Measurements from ENCODE around the gene OSBPL2.
A peak's percentile ranks its signal among the peaks of the same experiment; 100 is the strongest.

OSBPL2 gene

GRCh38 chr20:62281161-62281933, 43.0 kb downstream of the OSBPL2 start:
- WGBS (ENCODE audit: extremely low coverage, insufficient coverage, insufficient read length) = no CpG with 5 or more reads among the region's 31 CpGs
- H2BK5ac ChIP-seq (ENCODE audit: low read depth, low read length, poor library complexity) = no peak overlapping the region
- H3K4me2 ChIP-seq (ENCODE audit: low read length) = no peak overlapping the region
- no peak overlapping the region for H4K91ac ChIP-seq (ENCODE audit: low read depth, low read length)
- no peak overlapping the region for H4K8ac ChIP-seq (ENCODE audit: low read depth, low read length)
- H3K36me3 ChIP-seq (ENCODE audit: control insufficient read depth in 1 of 2, insufficient read depth in 2 of 2, low read length in 2 of 2) = peaks cover 52 to 62% of the 10 kb centered on the region in 2 experiments
- no peak overlapping the region for H3K23ac ChIP-seq (ENCODE audit: low read length)
- H3K79me1 ChIP-seq (ENCODE audit: low read length) = no peaks in the 10 kb centered on the region
- H3K27me3 ChIP-seq (ENCODE audit: insufficient read depth, low read length) = no peaks in the 10 kb centered on the region
- H2BK12ac ChIP-seq (ENCODE audit: low read length) = no peak overlapping the region
- no peak overlapping the region for H3K4ac ChIP-seq (ENCODE audit: low read depth, low read length)
- no peak overlapping the region for H3K27ac ChIP-seq (ENCODE audit: low read depth, low read length)
- DNase-seq = no peak
- no peak overlapping the region for H3K14ac ChIP-seq (ENCODE audit: low read length)
- H2BK120ac ChIP-seq (ENCODE audit: insufficient read depth, low read length, poor library complexity) = no peak overlapping the region
- H4K12ac ChIP-seq (ENCODE audit: low read depth, low read length) = no peak overlapping the region
- H3K4me3 ChIP-seq (ENCODE audit: low read depth, low read length) = no peak overlapping the region
- no peak overlapping the region for H3K18ac ChIP-seq (ENCODE audit: low read length)
- H2AFZ ChIP-seq (ENCODE audit: insufficient read depth, low read length, poor library complexity) = no peak overlapping the region
- H3K79me2 ChIP-seq (ENCODE audit: control insufficient read depth, insufficient read depth, low read length, poor library complexity) = peaks cover 2% of the 10 kb centered on the region
- H2AK5ac ChIP-seq (ENCODE audit: low read length) = no peak overlapping the region
- H3K9me3 ChIP-seq (ENCODE audit: insufficient read depth, low read depth, low read length) = peaks cover 5% of the 10 kb centered on the region
- H3K9ac ChIP-seq (ENCODE audit: low read length) = no peak overlapping the region
- peaks cover 13 to 21% of the 10 kb centered on the region in 2 experiments for H3K4me1 ChIP-seq (ENCODE audit: control insufficient read depth in 1 of 2, insufficient read depth in 2 of 2, low read length in 2 of 2)

GRCh38 chr20:62282103-62282502, 43.8 kb downstream of the OSBPL2 start:
- Histone ChIP-seq H3K4ac (ENCODE audit: low read depth, low read length) (no peak overlapping the region), H3K79me1 (ENCODE audit: low read length) (no peaks in the 10 kb centered on the region)
- no CpG with 5 or more reads among the region's 7 CpGs for WGBS (ENCODE audit: extremely low coverage, insufficient coverage, insufficient read length)

DNA sequence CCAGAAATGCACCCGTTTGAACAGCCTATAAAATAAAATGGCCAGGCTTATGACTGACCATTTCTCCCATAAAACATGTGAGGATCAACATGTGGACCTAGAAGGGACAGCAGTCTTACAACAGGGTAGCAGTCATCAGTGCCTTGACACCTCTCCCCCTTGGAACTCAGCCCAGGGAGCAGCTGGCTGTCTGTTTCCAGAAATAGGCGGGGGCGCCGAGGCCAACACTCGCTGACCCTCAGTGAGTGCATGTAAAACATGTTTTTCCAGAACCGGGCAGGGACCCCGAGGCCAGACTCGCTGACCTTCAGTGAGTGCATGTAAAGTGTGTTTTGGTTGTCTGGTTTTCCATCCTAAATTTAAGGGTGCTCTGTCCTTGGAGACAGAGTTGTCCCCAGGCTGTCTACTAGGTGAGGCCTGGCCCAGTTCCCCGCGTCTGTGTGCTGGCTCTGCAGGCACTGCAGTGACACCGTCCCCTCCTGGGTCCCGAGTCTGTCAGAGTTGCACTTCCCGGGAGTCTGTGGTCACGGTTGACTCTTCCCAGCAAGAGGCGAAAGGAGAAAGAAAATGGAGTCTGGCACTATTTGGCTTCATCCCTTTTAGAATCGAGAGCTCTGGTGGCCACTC, 44.7 kb downstream of the OSBPL2 start:
- Histone ChIP-seq H3K79me1 (ENCODE audit: low read length) (no peaks in the 10 kb centered on the region), H4K8ac (ENCODE audit: low read depth, low read length) (no peak overlapping the region), H3K79me2 (ENCODE audit: control insufficient read depth, insufficient read depth, low read length, poor library complexity) (peaks cover 2% of the 10 kb centered on the region), H2BK5ac (ENCODE audit: low read depth, low read length, poor library complexity) (peak overlapping the region; percentile 10), H3K23ac (ENCODE audit: low read length) (no peak overlapping the region), H3K18ac (ENCODE audit: low read length) (no peak overlapping the region), H3K27me3 (ENCODE audit: insufficient read depth, low read length) (no peaks in the 10 kb centered on the region), H2BK120ac (ENCODE audit: insufficient read depth, low read length, poor library complexity) (no peak overlapping the region), H2AK5ac (ENCODE audit: low read length) (no peak overlapping the region), H2BK12ac (ENCODE audit: low read length) (no peak overlapping the region), H3K9me3 (ENCODE audit: insufficient read depth, low read depth, low read length) (peaks cover 3% of the 10 kb centered on the region), H4K91ac (ENCODE audit: low read depth, low read length) (no peak overlapping the region), H3K14ac (ENCODE audit: low read length) (no peak overlapping the region), H4K12ac (ENCODE audit: low read depth, low read length) (no peak overlapping the region), H2AFZ (ENCODE audit: insufficient read depth, low read length, poor library complexity) (no peak overlapping the region), H3K9ac (ENCODE audit: low read length) (no peak overlapping the region), H3K4me2 (ENCODE audit: low read length) (no peak overlapping the region), H3K36me3 (ENCODE audit: control insufficient read depth in 1 of 2, insufficient read depth in 2 of 2, low read length in 2 of 2) (peaks cover 55 to 64% of the 10 kb centered on the region in 2 experiments), H3K4me1 (ENCODE audit: control insufficient read depth in 1 of 2, insufficient read depth in 2 of 2, low read length in 2 of 2) (peaks cover 15 to 27% of the 10 kb centered on the region in 2 experiments), H3K27ac (ENCODE audit: low read depth, low read length) (no peak overlapping the region), H3K4ac (ENCODE audit: low read depth, low read length) (no peak overlapping the region), H3K4me3 (ENCODE audit: low read depth, low read length) (no peak overlapping the region)
- no CpG with 5 or more reads among the region's 16 CpGs for WGBS (ENCODE audit: extremely low coverage, insufficient coverage, insufficient read length)
- no peak for DNase-seq

More at GRCh38 chr20:62282103-62282502, 43.8 kb downstream of the OSBPL2 start:
- H3K23ac ChIP-seq (ENCODE audit: low read length) = no peak overlapping the region
- peaks cover 5% of the 10 kb centered on the region for H3K9me3 ChIP-seq (ENCODE audit: insufficient read depth, low read depth, low read length)
- peaks cover 17 to 27% of the 10 kb centered on the region in 2 experiments for H3K4me1 ChIP-seq (ENCODE audit: control insufficient read depth in 1 of 2, insufficient read depth in 2 of 2, low read length in 2 of 2)
- peaks cover 56 to 65% of the 10 kb centered on the region in 2 experiments for H3K36me3 ChIP-seq (ENCODE audit: control insufficient read depth in 1 of 2, insufficient read depth in 2 of 2, low read length in 2 of 2)
- H2BK120ac ChIP-seq (ENCODE audit: insufficient read depth, low read length, poor library complexity) = no peak overlapping the region
- no peak overlapping the region for H3K4me3 ChIP-seq (ENCODE audit: low read depth, low read length)
- H3K79me2 ChIP-seq (ENCODE audit: control insufficient read depth, insufficient read depth, low read length, poor library complexity) = peaks cover 2% of the 10 kb centered on the region
- H4K8ac ChIP-seq (ENCODE audit: low read depth, low read length) = no peak overlapping the region
- no peak overlapping the region for H2AK5ac ChIP-seq (ENCODE audit: low read length)
- H4K91ac ChIP-seq (ENCODE audit: low read depth, low read length) = no peak overlapping the region
- H2AFZ ChIP-seq (ENCODE audit: insufficient read depth, low read length, poor library complexity) = no peak overlapping the region
- H2BK5ac ChIP-seq (ENCODE audit: low read depth, low read length, poor library complexity) = no peak overlapping the region
- H2BK12ac ChIP-seq (ENCODE audit: low read length) = no peak overlapping the region
- H3K27me3 ChIP-seq (ENCODE audit: insufficient read depth, low read length) = no peaks in the 10 kb centered on the region
- no peak overlapping the region for H4K12ac ChIP-seq (ENCODE audit: low read depth, low read length)
- no peak overlapping the region for H3K14ac ChIP-seq (ENCODE audit: low read length)
- H3K9ac ChIP-seq (ENCODE audit: low read length) = no peak overlapping the region
- no peak overlapping the region for H3K18ac ChIP-seq (ENCODE audit: low read length)
- H3K4me2 ChIP-seq (ENCODE audit: low read length) = no peak overlapping the region
- no peak overlapping the region for H3K27ac ChIP-seq (ENCODE audit: low read depth, low read length)
- no peak for DNase-seq

GRCh38 chr20:62284448-62284847, 46.1 kb downstream of the OSBPL2 start:
- H4K91ac ChIP-seq (ENCODE audit: low read depth, low read length) = no peak overlapping the region
- H4K8ac ChIP-seq (ENCODE audit: low read depth, low read length) = no peak overlapping the region
- no peak for DNase-seq
- H3K4ac ChIP-seq (ENCODE audit: low read depth, low read length) = no peak overlapping the region
- no peaks in the 10 kb centered on the region for H3K27me3 ChIP-seq (ENCODE audit: insufficient read depth, low read length)
- no peak overlapping the region for H2BK5ac ChIP-seq (ENCODE audit: low read depth, low read length, poor library complexity)
- H3K79me2 ChIP-seq (ENCODE audit: control insufficient read depth, insufficient read depth, low read length, poor library complexity) = peaks cover 2% of the 10 kb centered on the region
- no peak overlapping the region for H4K12ac ChIP-seq (ENCODE audit: low read depth, low read length)
- no peak overlapping the region for H3K14ac ChIP-seq (ENCODE audit: low read length)
- H3K9ac ChIP-seq (ENCODE audit: low read length) = no peak overlapping the region
- H3K36me3 ChIP-seq (ENCODE audit: control insufficient read depth in 1 of 2, insufficient read depth in 2 of 2, low read length in 2 of 2) = peaks cover 53 to 61% of the 10 kb centered on the region in 2 experiments
- WGBS (ENCODE audit: extremely low coverage, insufficient coverage, insufficient read length) = no CpG with 5 or more reads among the region's 6 CpGs
- H3K4me1 ChIP-seq (ENCODE audit: control insufficient read depth in 1 of 2, insufficient read depth in 2 of 2, low read length in 2 of 2) = peaks cover 15 to 27% of the 10 kb centered on the region in 2 experiments
- H3K23ac ChIP-seq (ENCODE audit: low read length) = no peak overlapping the region
- H2AK5ac ChIP-seq (ENCODE audit: low read length) = no peak overlapping the region
- peaks cover 3% of the 10 kb centered on the region for H3K9me3 ChIP-seq (ENCODE audit: insufficient read depth, low read depth, low read length)
- H2BK120ac ChIP-seq (ENCODE audit: insufficient read depth, low read length, poor library complexity) = no peak overlapping the region
- H2AFZ ChIP-seq (ENCODE audit: insufficient read depth, low read length, poor library complexity) = no peak overlapping the region
- H3K4me2 ChIP-seq (ENCODE audit: low read length) = no peak overlapping the region
- H3K27ac ChIP-seq (ENCODE audit: low read depth, low read length) = no peak overlapping the region
- H3K4me3 ChIP-seq (ENCODE audit: low read depth, low read length) = no peak overlapping the region
- no peak overlapping the region for H3K18ac ChIP-seq (ENCODE audit: low read length)
- H3K79me1 ChIP-seq (ENCODE audit: low read length) = no peaks in the 10 kb centered on the region
- H2BK12ac ChIP-seq (ENCODE audit: low read length) = no peak overlapping the region

All from trophoblast cell (in vitro differentiated cells and primary cell).